GM18907 (cell line): ENCODE data around the gene FAIM.
"Not testable (repeated sequence)": the region's sequence is repeated elsewhere in the genome, so short reads cannot be mapped to it uniquely, and the experiment has no call there.

Source experiments
- ATAC-seq: cut with Tn5 transposase; IDR thresholded peaks from one replicate; pipeline ENCODE4 v1.9.1; 2021; ENCODE audit warnings: mild to moderate bottlenecking, moderate library complexity; ENCODE audit not compliant: unreplicated experiment

The FAIM gene

DNA sequence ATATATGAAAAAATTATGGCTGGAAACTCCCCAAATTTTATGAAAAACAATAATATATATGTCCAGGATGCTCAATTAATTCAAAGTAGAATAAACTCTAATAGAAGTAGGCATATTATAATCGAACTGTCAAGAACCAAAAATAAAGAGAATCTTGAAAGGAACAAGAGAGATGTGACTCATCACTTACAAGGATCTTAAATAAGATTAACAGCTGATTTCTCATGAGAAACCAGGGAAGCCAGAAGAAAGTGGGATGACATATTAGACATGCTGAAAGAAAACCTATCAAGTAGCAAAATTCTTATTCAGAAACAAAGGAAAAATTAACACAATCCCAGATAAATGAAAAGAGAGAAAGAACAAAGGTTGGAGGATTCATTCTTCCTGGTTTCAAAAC, 66.8 kb downstream of the FAIM start:
- no peak for ATAC-seq

DNA sequence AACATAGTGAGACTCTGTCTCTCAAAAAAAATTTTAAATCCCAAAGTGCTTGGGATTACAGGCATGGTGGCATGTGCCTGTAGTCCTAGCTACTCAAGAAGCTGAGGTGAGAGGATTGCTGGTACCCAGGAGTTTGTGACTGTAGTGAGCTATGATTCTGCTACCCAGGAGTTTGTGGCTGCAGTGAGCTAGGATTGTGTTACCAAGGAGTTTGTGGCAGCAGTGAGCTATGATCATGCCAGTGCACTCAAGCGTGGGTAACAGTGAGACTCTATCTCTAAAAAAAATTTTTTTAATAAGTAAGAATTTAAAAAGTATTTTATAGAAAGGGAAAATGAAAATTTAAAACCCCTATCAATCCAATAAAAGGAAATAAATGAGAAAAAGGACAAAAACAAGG, 69.5 kb downstream of the FAIM start:
- ATAC-seq = no peak

DNA sequence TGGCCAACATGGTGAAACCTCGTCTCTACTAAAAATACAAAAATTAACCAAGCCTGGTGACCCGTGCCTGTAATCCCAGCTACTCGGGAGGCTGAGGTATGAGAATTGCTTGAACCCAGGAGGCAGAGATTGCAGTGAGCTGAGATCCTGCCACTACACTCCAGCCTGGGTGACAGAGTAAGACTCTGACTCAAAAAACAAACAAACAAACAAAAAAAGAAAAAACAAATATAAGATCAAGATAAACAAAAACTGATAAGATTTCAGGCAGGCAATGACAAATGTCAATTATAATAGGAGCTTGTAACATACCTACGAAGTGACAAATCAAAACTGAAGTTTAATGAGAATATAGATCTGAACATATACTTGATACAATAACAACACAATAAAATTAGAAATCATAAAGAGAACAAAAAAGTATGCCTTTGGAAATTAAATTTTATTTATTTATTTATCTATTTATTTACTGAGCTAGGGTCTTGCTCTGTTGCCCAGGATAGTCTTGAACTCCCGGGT, 70.4 kb downstream of the FAIM start:
- ATAC-seq = no peak

DNA sequence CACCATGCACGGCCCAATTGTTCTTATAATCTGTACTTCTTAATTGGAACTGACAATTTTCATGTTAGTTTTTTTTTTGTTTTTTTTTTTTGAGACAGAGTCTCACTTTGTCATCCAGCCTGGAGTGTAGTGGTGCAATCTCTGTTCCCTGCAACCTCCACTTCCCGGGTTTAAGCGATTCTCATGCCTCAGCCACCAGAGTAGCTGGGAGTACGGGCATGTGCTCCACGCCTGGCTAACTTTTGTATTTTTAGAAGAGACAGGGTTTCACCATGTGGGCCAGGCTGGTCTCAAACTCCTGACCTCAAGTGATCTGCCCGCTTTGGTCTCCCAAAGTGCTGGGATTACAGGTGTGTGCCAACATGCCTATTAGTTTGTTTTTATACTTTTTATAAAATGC, 72.4 kb downstream of the FAIM start:
- ATAC-seq = not testable (repeated sequence)

DNA sequence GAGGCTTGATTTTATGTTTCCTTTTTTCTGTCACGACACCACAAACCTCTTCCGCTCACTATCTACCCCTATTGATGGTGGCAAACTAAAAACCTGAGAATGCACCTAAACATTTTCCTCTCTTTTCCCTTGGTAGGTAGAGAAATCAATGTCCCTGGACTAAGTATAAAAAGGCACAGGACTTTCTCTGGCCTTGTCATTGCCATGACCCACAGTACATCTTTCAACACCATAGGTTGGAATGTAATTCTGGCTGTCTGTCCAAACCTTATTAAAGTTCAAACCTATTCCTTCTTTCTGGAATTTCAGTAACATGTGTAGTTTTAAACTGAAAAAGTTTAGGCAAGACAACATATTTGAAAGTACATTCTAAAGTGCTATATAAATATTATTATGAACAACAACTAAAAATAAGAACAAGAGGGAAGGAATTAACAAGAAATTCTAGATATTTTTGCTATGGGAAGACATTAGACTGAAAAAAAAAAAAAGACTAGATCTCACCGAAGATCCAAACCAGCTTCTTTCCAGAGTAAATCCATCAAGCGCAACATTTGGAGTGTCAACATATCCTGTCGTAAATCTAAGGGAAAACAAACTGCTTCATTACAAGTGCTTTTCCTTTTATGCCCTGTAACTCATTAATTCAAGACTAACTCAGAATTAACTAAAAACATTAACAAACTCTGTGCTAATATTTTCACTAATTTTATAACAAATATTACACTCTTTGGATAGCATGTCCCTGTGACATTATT, 73.1 kb downstream of the FAIM start:
- ATAC-seq = no peak

DNA sequence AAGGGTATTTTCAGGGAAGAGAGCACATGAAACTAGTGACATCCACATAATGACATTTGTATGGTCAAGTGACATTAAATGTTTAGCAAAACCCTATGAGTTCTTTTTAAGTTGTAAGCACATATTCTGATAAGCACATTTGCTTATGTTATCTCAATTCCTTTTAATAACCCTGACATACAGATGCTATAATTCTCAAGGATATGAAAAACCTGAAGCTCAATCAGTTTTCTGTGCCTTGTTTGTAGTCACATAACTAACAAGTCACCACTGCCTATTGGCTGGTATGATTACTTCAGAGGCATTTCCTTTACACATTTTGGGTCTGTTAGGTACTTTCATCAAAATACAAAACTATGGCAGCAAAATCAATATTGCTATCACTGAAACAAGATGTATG, 74.1 kb downstream of the FAIM start:
- no peak for ATAC-seq
